ENCODE data around the gene THRSP.
"Not testable (repeated sequence)": the region's sequence is repeated elsewhere in the genome, so short reads cannot be mapped to it uniquely, and the experiment has no call there.

THRSP gene

DNA sequence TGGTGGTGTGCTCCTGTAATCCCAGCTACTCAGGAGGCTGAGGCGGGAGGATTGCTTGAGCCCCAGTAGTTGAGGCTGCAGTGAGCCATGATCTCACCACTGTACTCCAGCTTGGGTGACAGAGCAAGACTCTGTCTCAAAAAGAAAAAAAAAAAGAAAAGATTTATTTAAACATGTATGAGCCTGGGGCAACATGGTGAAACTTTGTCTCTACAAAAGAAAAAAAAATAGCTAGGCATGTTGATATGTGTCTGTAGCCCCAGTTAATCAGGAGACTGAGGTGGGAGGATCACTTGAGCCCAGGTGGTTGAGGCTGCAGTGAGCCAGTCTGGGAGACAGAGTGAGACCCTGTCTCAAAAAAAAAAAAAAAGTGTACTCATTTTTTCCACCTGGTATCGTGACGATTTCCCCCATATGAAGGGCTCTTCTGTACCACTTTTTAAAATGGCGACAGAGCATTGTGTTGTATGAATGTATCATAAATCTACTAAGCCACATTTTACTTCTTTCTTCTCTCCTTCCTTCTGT lies 24.2 kb upstream of the THRSP start:
- no peak overlapping the region for H3K9ac ChIP-seq (ENCODE audit: low read length)
- H3K27me3 ChIP-seq (ENCODE audit: control insufficient read depth, insufficient read depth, low read length): no peaks in the 10 kb centered on the region
- no peaks in the 10 kb centered on the region for H3K36me3 ChIP-seq (ENCODE audit: control insufficient read depth, insufficient read depth, low read length)
- no peak overlapping the region for H3K27ac ChIP-seq (ENCODE audit: low read depth, low read length)
- H3K4me3 ChIP-seq (ENCODE audit: low read depth, low read length): no peak overlapping the region
- no peaks in the 10 kb centered on the region for H3K9me3 ChIP-seq (ENCODE audit: control insufficient read depth, insufficient read depth, low read depth, low read length)
- peaks cover 10% of the 10 kb centered on the region; the same call in 1 of the 2 replicates for H3K4me1 ChIP-seq (ENCODE audit: control insufficient read depth, insufficient read depth, low read length)

DNA sequence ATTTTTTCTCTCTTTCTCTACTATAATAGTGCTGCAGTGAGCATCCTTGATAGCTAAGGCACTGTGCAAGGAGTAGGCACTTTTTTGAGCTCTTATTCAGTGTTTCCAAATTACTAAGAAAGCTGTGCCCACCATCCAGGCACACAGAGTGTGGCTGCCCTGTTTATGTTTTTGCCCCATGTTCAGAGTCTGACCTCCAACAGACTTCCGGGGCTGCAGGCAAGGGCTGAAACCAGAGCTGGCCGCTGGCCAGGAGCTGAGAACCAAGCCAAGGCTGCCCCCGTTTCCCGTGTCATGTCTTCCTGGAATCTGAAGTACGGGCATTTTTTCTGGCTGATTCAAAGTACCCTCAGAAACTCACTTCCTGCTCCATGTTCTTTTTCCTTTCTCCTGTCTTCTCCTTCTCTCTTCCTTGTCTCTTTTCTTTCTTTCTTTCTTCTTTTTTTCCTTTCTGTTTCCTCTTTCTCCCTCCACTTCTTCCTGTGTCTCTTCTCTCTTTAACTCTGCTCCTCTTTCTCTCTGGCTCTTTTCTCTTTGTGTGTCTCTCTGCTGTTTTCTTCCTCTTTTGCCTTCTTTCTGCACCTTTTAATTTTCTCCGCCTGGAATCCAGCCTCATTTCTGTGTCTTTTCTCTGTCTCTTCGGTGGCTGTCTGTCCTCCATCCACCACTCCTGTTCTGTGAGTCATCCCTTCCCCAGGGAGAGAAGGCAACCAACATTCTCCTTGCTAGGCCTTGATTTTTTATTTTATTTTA lies 23.6 kb upstream of the THRSP start:
- no peak overlapping the region for H3K4me3 ChIP-seq (ENCODE audit: low read depth, low read length)

DNA sequence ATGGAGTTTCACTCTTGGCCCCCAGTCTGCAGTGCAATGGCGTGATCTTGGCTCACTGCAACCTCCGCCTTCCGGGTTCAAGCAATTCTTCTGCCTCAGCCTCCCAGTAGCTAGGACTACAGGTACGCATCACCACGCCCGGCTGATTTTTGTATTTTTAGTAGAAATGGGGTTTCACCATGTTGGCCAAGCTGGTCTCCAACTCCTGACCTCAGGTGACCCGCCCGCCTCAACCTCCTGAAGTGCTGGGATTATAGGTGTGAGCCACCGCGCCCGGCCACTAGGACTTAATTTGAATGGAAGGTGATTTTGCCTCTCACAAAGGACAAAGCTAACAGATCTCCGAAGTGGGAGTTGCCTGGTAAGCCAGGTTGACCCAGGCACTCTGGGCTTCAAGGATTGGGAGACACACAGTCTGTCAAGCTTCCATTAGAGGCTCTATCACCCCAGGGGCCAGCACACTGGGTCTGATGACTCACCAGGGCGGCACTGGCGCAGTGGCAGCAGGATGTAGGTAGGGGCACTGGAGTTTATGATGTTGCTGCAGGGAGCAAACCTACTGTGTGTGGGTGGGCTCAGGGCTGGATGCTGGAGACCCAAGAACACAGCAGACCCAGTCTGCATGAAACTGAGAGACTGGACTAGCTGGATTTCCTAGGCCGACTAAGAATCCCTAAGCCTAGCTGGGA lies 22.8 kb upstream of the THRSP start:
- Histone ChIP-seq H3K36me3 (ENCODE audit: control insufficient read depth, insufficient read depth, low read length) (no peaks in the 10 kb centered on the region), H3K27me3 (ENCODE audit: control insufficient read depth, insufficient read depth, low read length) (peaks cover 10% of the 10 kb centered on the region), H3K27ac (ENCODE audit: low read depth, low read length) (no peak overlapping the region), H3K9ac (ENCODE audit: low read length) (no peak overlapping the region), H3K9me3 (ENCODE audit: control insufficient read depth, insufficient read depth, low read depth, low read length) (no peaks in the 10 kb centered on the region), H3K4me1 (ENCODE audit: control insufficient read depth, insufficient read depth, low read length) (peaks cover 13% of the 10 kb centered on the region), H3K4me3 (ENCODE audit: low read depth, low read length) (no peak overlapping the region)

More for the DNA sequence above, 23.6 kb upstream of the THRSP start:
- peaks cover 10% of the 10 kb centered on the region; the same call in 1 of the 2 replicates for H3K4me1 ChIP-seq (ENCODE audit: control insufficient read depth, insufficient read depth, low read length)
- no peaks in the 10 kb centered on the region for H3K9me3 ChIP-seq (ENCODE audit: control insufficient read depth, insufficient read depth, low read depth, low read length)
- no peaks in the 10 kb centered on the region for H3K36me3 ChIP-seq (ENCODE audit: control insufficient read depth, insufficient read depth, low read length)
- H3K27me3 ChIP-seq (ENCODE audit: control insufficient read depth, insufficient read depth, low read length): peaks cover 3% of the 10 kb centered on the region; the same call in 1 of the 2 replicates
- H3K27ac ChIP-seq (ENCODE audit: low read depth, low read length): no peak overlapping the region
- H3K9ac ChIP-seq (ENCODE audit: low read length): no peak overlapping the region

DNA sequence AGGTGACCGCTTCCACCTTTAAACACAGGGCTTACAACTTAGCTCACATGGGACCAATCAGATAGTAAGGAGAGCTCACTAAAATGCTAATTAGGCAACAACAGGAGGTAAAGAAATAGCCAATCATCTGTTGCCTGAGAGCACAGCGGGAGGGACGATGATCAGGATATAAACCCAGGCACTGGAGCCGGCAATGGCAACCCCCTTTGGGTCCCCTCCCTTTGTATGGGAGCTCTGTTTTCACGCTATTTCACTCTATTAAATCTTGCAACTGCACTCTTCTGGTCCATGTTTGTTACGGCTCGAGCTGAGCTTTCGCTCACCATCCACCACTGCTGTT lies 22.3 kb upstream of the THRSP start:
- H3K4me3 ChIP-seq (ENCODE audit: low read depth, low read length); H3K9ac ChIP-seq (ENCODE audit: low read length); H3K27ac ChIP-seq (ENCODE audit: low read depth, low read length); H3K9me3 ChIP-seq (ENCODE audit: control insufficient read depth, insufficient read depth, low read depth, low read length); H3K36me3 ChIP-seq (ENCODE audit: control insufficient read depth, insufficient read depth, low read length): not testable (repeated sequence)
- H3K27me3 ChIP-seq (ENCODE audit: control insufficient read depth, insufficient read depth, low read length): peaks cover 12% of the 10 kb centered on the region
- peaks cover 16% of the 10 kb centered on the region for H3K4me1 ChIP-seq (ENCODE audit: control insufficient read depth, insufficient read depth, low read length)

DNA sequence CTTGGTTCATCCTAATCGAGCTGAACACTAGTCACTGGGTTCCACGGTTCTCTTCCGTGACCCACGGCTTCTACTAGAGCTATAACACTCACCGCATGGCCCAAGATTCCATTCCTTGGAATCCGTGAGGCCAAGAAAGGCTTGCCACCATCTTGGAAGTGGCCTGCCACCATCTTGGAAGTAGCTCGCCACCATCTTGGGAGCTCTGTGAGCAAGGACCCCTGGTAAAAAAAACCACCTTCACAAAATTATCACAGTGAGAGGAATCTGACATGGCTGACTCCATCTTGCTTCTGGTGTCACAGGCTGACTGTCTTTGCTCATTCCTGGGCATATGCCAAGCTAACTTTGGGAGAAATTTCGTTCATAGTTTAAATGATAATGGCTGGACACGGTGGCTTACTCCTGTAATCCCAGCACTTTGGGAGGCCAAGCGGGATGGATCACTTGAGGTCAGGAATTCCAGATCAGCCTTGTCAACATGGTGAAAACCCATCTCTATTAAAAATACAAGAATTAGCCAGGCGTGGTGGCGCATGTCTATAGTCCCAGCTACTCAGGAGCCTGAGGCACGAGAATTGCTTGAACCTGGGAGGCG lies 21.7 kb upstream of the THRSP start:
- Histone ChIP-seq H3K4me3 (ENCODE audit: low read depth, low read length) (no peak overlapping the region), H3K9ac (ENCODE audit: low read length) (no peak overlapping the region), H3K9me3 (ENCODE audit: control insufficient read depth, insufficient read depth, low read depth, low read length) (no peaks in the 10 kb centered on the region), H3K4me1 (ENCODE audit: control insufficient read depth, insufficient read depth, low read length) (peaks cover 18% of the 10 kb centered on the region), H3K27me3 (ENCODE audit: control insufficient read depth, insufficient read depth, low read length) (peaks cover 12% of the 10 kb centered on the region), H3K36me3 (ENCODE audit: control insufficient read depth, insufficient read depth, low read length) (no peaks in the 10 kb centered on the region), H3K27ac (ENCODE audit: low read depth, low read length) (no peak overlapping the region)

DNA sequence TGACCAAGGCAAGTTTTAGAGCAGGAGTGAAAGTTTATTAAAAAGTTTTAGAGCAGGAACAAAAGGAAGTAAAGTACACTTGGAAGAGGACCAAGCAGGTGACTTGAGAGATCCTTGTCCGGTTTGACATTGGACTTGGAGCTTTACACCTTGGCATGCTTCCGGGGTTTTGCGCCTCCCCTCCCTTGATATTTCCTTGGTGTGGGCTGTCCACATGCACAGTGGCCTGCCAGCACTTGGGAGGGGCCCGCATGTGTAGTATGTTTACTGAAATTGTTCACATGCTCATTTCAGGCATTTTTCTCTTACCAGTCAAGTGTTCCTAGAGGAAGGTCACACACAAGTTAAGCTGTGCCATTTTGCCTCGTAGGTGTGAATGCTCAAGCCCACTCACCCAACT lies 19.0 kb upstream of the THRSP start:
- no peak overlapping the region for H3K27ac ChIP-seq (ENCODE audit: low read depth, low read length)
- H3K9me3 ChIP-seq (ENCODE audit: control insufficient read depth, insufficient read depth, low read depth, low read length): no peaks in the 10 kb centered on the region
- H3K27me3 ChIP-seq (ENCODE audit: control insufficient read depth, insufficient read depth, low read length): peaks cover 12% of the 10 kb centered on the region
- no peaks in the 10 kb centered on the region for H3K36me3 ChIP-seq (ENCODE audit: control insufficient read depth, insufficient read depth, low read length)
- no peak overlapping the region for H3K9ac ChIP-seq (ENCODE audit: low read length)
- no peak overlapping the region for H3K4me3 ChIP-seq (ENCODE audit: low read depth, low read length)
- peaks cover 18% of the 10 kb centered on the region for H3K4me1 ChIP-seq (ENCODE audit: control insufficient read depth, insufficient read depth, low read length)

DNA sequence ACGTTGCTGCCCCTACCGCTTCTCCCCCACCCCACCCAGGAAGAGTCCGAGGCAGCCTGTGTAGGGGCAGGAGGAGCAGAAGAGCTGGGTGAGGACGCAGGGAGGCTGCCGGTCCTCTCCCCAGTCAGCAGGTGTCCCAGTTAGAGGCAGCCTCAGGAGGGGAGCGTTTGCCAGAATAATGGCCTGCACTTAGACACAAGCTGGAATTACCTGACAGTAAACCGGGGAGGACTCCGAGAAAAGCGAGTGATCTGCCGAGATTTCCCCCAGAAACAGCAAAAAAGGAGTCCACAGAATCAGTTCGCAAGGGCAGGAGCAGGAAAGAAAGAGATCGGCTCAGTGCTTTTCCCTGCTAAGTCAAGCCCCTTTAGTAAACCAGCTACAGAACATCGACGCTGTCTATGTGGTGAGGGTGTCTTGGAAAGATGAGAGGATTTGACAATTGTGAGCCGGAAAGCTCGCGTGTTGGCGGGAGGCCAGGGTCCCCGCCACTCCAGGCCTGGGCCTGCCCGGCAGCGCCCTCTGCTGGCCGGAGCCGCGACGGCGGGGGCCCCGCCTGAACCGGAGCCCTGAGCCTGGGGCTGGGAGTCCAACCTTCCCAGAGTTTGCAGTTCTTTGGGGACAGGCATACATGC lies 17.7 kb upstream of the THRSP start:
- peak overlapping the region; percentile 40 for H3K4me3 ChIP-seq (ENCODE audit: low read depth, low read length)
- peaks cover 17% of the 10 kb centered on the region for H3K4me1 ChIP-seq (ENCODE audit: control insufficient read depth, insufficient read depth, low read length)
- no peaks in the 10 kb centered on the region for H3K36me3 ChIP-seq (ENCODE audit: control insufficient read depth, insufficient read depth, low read length)
- peaks cover 12% of the 10 kb centered on the region for H3K27me3 ChIP-seq (ENCODE audit: control insufficient read depth, insufficient read depth, low read length)
- no peak overlapping the region for H3K9ac ChIP-seq (ENCODE audit: low read length)
- no peaks in the 10 kb centered on the region for H3K9me3 ChIP-seq (ENCODE audit: control insufficient read depth, insufficient read depth, low read depth, low read length)
- no peak overlapping the region for H3K27ac ChIP-seq (ENCODE audit: low read depth, low read length)

DNA sequence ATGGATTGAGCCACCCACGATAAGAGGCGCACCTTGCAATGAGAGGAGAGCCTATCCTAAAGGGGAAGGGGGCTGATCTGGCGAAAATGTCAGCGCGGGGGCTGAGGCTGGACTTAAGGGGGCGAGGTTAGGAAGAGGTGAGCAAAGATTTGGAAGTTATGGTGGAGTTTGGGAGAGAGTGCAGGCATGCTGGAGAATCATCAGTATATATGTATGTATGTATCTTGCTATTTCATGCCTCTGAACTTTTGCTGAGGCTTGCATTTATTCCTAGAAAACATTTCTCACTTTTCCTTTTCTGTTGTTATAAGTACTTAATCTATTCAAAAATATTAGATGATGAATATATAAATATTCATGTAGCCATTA lies 17.2 kb upstream of the THRSP start:
- no peaks in the 10 kb centered on the region for H3K9me3 ChIP-seq (ENCODE audit: control insufficient read depth, insufficient read depth, low read depth, low read length)
- peaks cover 12% of the 10 kb centered on the region for H3K27me3 ChIP-seq (ENCODE audit: control insufficient read depth, insufficient read depth, low read length)
- peaks cover 19% of the 10 kb centered on the region for H3K4me1 ChIP-seq (ENCODE audit: control insufficient read depth, insufficient read depth, low read length)
- no peaks in the 10 kb centered on the region for H3K36me3 ChIP-seq (ENCODE audit: control insufficient read depth, insufficient read depth, low read length)
- peak overlapping the region; percentile 40 for H3K4me3 ChIP-seq (ENCODE audit: low read depth, low read length)
- H3K9ac ChIP-seq (ENCODE audit: low read length): no peak overlapping the region
- H3K27ac ChIP-seq (ENCODE audit: low read depth, low read length): no peak overlapping the region

DNA sequence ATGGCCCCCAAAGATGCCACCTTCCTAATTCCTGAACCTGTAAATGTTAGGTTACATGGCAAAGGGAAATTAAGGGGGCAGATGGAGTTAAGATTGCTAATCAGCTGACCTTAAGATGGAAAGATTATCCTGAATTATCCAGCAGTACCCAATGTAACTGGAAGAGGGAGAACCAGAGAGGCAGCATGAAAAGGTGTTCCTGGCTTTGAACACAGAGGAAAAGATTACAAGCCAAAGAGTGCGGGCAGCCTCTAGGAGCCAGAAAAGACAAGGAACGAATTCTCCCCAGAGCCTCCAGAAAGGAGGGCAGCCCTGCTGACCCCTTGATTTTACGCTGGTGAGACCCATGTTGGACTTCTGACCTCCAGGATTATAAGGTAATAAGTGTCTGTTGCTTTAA lies 15.1 kb upstream of the THRSP start:
- Histone ChIP-seq H3K27ac (ENCODE audit: low read depth, low read length) (no peak overlapping the region), H3K4me1 (ENCODE audit: control insufficient read depth, insufficient read depth, low read length) (peaks cover 21% of the 10 kb centered on the region), H3K36me3 (ENCODE audit: control insufficient read depth, insufficient read depth, low read length) (no peaks in the 10 kb centered on the region), H3K27me3 (ENCODE audit: control insufficient read depth, insufficient read depth, low read length) (peaks cover 12% of the 10 kb centered on the region), H3K4me3 (ENCODE audit: low read depth, low read length) (no peak overlapping the region), H3K9me3 (ENCODE audit: control insufficient read depth, insufficient read depth, low read depth, low read length) (no peaks in the 10 kb centered on the region), H3K9ac (ENCODE audit: low read length) (no peak overlapping the region)

DNA sequence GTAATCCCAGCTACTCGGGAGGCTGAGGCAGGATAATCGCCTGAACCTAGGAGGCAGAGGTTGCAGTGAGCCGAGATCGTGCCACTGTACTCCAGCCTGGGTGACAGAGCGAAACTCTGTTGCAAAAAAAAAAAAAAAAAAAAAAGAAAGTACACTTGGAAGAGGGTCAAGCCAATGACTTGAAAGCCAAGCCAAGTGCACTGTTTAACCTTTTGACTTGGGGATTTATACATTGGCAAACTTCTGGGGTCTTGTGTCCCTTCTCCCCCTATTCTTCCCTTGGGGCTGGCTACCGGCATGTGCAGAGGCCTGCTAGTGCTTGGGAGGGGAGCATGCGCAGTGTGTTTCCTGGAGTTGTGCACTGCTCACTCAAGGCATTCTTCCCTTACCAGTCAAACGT lies 14.3 kb upstream of the THRSP start:
- Histone ChIP-seq H3K27me3 (ENCODE audit: control insufficient read depth, insufficient read depth, low read length) (peaks cover 12% of the 10 kb centered on the region), H3K27ac (ENCODE audit: low read depth, low read length) (no peak overlapping the region), H3K9ac (ENCODE audit: low read length) (no peak overlapping the region), H3K4me3 (ENCODE audit: low read depth, low read length) (no peak overlapping the region), H3K36me3 (ENCODE audit: control insufficient read depth, insufficient read depth, low read length) (no peaks in the 10 kb centered on the region), H3K9me3 (ENCODE audit: control insufficient read depth, insufficient read depth, low read depth, low read length) (no peaks in the 10 kb centered on the region), H3K4me1 (ENCODE audit: control insufficient read depth, insufficient read depth, low read length) (peaks cover 21% of the 10 kb centered on the region)
